ENCODE data around the gene GTF2A2. TPM values are rescaled to one million over a fixed set of nuclear protein-coding genes. Genes with fewer than 3 reads are reported as not detected.

Gene GTF2A2
- total RNA-seq, 5 donors from 2014 or later (not counting 1 experiment from before 2014, with no cell fraction given): 44.1 to 70.6 (median 53.3) TPM

DNA sequence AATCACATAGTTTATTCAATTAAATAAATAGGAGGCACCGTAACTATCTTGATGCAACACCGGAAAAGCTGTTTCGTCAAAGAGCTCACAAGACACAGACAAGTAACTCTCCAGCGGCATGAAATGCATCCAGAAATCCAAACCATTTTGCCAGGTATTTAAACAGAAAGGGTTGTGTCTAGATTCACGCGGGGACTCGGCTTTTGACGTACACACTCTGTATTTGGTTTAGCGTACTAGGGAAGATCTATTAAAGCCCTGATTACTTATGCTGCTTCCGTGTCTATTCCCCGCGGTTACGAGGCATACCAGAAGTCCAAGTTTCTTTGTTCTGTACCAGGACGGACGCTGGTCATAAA lies 31.1 kb upstream of the GTF2A2 start:
- peak overlapping the region; percentile 94 for H3K27ac ChIP-seq (ENCODE audit: low read length)
- H3K27me3 Mint-ChIP-seq: no peaks in the 10 kb centered on the region
- no peaks in the 10 kb centered on the region for H3K9me3 Mint-ChIP-seq
- H3K36me3 ChIP-seq (ENCODE audit: control insufficient read depth in 2 of 2, extremely low read depth in 1 of 2, insufficient read depth in 1 of 2, low read length in 1 of 2): peaks cover 0 to 12% of the 10 kb centered on the region in 2 donors
- peak overlapping the region; percentile 70 to 85 for H3K4me3 ChIP-seq (ENCODE audit: control insufficient read depth in 1 of 2, extremely low read depth in 1 of 2, low read length in 1 of 2)
- ATAC-seq (replicated peaks in 1 of 4) (peak in 1 of 4 experiments; percentile 2), DNase-seq (peak in 17 of 35 experiments; percentile 2 to 72 (median 9))
- H3K9me3 ChIP-seq: no peaks in the 10 kb centered on the region
- H3K36me3 Mint-ChIP-seq: peaks cover 7% of the 10 kb centered on the region
- POLR2A ChIA-PET: interaction anchor here in 1 of 2 donors (0.5 kb wide), 1 partner anchor 17 kb away, joined by 4 read pairs; no protein-coding TSS in a partner anchor
- H3K27me3 ChIP-seq (replicated peaks in 1 of 2; ENCODE audit: control insufficient read depth in 2 of 2, extremely low read depth in 1 of 2, insufficient read depth in 2 of 2, low read length in 1 of 2): no peaks in the 10 kb centered on the region
- WGBS (ENCODE audit: insufficient coverage): 0% methylated on average over 13 of the region's 15 CpGs
- CTCF ChIA-PET: interaction anchor here in 1 of 2 donors (1.5 kb wide), 1 partner anchor 31 kb away, joined by 5 read pairs; the partner anchor contains the start of gene GTF2A2
- peaks cover 20 to 29% of the 10 kb centered on the region in 2 experiments for H3K4me1 ChIP-seq (ENCODE audit: control insufficient read depth in 1 of 2, extremely low read depth in 1 of 2, insufficient read depth in 2 of 2, low read length in 2 of 2)
- H3K4me3 Mint-ChIP-seq: peak overlapping the region; percentile 92 to 98 (median 93)
- H3K27ac Mint-ChIP-seq: peak overlapping the region; percentile 96 to 97
- peaks cover 53 to 61% (median 58%) of the 10 kb centered on the region in 3 donors for H3K4me1 Mint-ChIP-seq

DNA sequence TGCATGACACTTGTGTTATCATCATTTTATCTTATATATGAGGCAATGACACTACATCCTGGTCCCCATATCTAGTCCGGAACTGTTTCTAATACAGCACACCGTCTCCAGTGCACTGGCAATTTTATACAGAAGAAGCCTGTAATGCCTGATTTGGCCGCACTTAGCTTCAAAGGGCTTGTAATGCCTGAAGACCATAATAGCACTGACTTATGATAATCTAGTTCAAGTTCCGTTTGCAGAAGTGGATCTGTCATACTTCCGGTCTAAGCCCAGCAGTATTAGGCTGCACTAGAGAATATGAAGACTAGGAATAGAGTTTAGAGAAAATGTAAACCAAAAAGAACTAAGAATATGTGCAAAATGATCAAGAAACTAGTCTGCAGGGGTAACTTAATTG lies 30.5 kb upstream of the GTF2A2 start:
- Mint-ChIP-seq H3K4me3 (peak overlapping the region; percentile 92 to 98 (median 93)), H3K4me1 (peaks cover 59 to 66% (median 63%) of the 10 kb centered on the region in 3 donors), H3K36me3 (peaks cover 13% of the 10 kb centered on the region), H3K27me3 (no peaks in the 10 kb centered on the region), H3K9me3 (no peaks in the 10 kb centered on the region), H3K27ac (peak overlapping the region; percentile 96 to 97)
- ChIA-PET POLR2A (interaction anchor here in 1 of 2 donors (0.6 kb wide), 1 partner anchor 67 kb away, joined by 6 read pairs; no protein-coding TSS in a partner anchor), CTCF (interaction anchor here in 1 of 2 donors (1.5 kb wide), 1 partner anchor 30 kb away, joined by 5 read pairs; the partner anchor contains the start of gene GTF2A2)
- H3K9me3 ChIP-seq: no peaks in the 10 kb centered on the region
- peaks cover 0 to 12% of the 10 kb centered on the region in 2 donors for H3K36me3 ChIP-seq (ENCODE audit: control insufficient read depth in 2 of 2, extremely low read depth in 1 of 2, insufficient read depth in 1 of 2, low read length in 1 of 2)
- 0% methylated on average over 4 of the region's 5 CpGs for WGBS (ENCODE audit: insufficient coverage)
- ATAC-seq (replicated peaks in 1 of 4): no peak
- peaks cover 20 to 29% of the 10 kb centered on the region in 2 experiments for H3K4me1 ChIP-seq (ENCODE audit: control insufficient read depth in 1 of 2, extremely low read depth in 1 of 2, insufficient read depth in 2 of 2, low read length in 2 of 2)
- H3K27me3 ChIP-seq (replicated peaks in 1 of 2; ENCODE audit: control insufficient read depth in 2 of 2, extremely low read depth in 1 of 2, insufficient read depth in 2 of 2, low read length in 1 of 2): no peaks in the 10 kb centered on the region
- peak in 21 of 35 experiments; percentile 3 to 53 (median 16) for DNase-seq
- H3K27ac ChIP-seq (ENCODE audit: low read length): peak overlapping the region; percentile 94
- H3K4me3 ChIP-seq (ENCODE audit: control insufficient read depth in 1 of 2, extremely low read depth in 1 of 2, low read length in 1 of 2): peak overlapping the region; percentile 70 to 85

DNA sequence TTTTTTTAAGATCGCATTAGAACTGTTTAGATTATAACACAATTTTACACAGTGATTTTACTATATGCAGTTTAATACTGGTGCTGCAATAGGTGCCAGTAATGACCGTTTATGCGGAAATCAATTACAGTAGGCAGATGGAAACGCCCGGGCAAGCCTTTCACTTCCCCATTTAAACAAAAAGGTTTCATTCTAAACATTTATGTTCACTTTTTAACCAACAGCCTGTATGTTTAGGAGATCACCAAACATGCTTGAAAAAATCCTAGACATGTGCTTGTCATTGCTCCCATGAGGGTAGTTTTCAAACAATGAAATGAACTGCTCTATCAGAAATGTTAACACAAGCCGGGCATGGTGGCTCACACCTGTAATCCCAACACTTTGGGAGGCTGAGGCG lies 29.1 kb upstream of the GTF2A2 start:
- ChIA-PET POLR2A (no interaction called here), CTCF (no interaction called here)
- Mint-ChIP-seq H3K4me3 (peak overlapping the region; percentile 34 to 92 (median 46)), H3K27ac (peak overlapping the region; percentile 41 to 51), H3K27me3 (no peaks in the 10 kb centered on the region), H3K4me1 (peaks cover 60 to 67% (median 66%) of the 10 kb centered on the region in 3 donors), H3K36me3 (peaks cover 20% of the 10 kb centered on the region), H3K9me3 (no peaks in the 10 kb centered on the region)
- Histone ChIP-seq H3K4me1 (ENCODE audit: control insufficient read depth in 1 of 2, extremely low read depth in 1 of 2, insufficient read depth in 2 of 2, low read length in 2 of 2) (peaks cover 20 to 29% of the 10 kb centered on the region in 2 experiments), H3K9me3 (no peaks in the 10 kb centered on the region), H3K27ac (ENCODE audit: low read length) (no peak overlapping the region), H3K27me3 (replicated peaks in 1 of 2; ENCODE audit: control insufficient read depth in 2 of 2, extremely low read depth in 1 of 2, insufficient read depth in 2 of 2, low read length in 1 of 2) (no peaks in the 10 kb centered on the region), H3K4me3 (ENCODE audit: control insufficient read depth in 1 of 2, extremely low read depth in 1 of 2, low read length in 1 of 2) (no peak overlapping the region), H3K36me3 (ENCODE audit: control insufficient read depth in 2 of 2, extremely low read depth in 1 of 2, insufficient read depth in 1 of 2, low read length in 1 of 2) (peaks cover 0 to 21% of the 10 kb centered on the region in 2 donors)
- 83% methylated on average over 4 of the region's 7 CpGs for WGBS (ENCODE audit: insufficient coverage)
- no peak for ATAC-seq (replicated peaks in 1 of 4)
- DNase-seq: peak in 1 of 35 experiments; percentile 7

DNA sequence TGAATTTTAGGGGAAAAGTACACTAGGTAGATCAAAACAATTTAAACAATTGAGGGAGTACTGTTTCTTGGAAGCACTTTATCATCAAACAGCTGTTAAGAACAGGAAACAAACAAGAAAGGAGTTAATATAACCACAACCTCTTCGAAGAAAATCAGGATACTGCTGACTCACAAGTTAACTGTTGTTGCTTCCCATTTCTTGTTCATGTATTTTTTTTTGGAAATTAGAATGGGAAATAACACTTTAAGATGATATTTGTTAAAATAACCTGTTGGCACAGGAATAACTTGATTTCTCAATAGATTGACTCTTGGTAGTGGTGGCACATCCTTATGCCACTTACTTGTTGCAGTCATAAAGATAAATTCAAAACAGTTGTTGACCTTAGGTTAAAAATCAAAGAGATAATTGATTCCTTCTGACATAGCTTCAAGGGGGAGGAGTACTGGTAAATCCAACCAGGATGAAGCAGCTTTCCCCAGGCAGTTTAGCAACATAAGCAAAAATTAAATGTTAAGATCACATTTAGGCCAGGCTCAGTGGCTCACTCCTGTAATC lies 28.5 kb upstream of the GTF2A2 start:
- Histone ChIP-seq H3K4me3 (ENCODE audit: control insufficient read depth in 1 of 2, extremely low read depth in 1 of 2, low read length in 1 of 2) (no peak overlapping the region), H3K4me1 (ENCODE audit: control insufficient read depth in 1 of 2, extremely low read depth in 1 of 2, insufficient read depth in 2 of 2, low read length in 2 of 2) (peaks cover 20 to 29% of the 10 kb centered on the region in 2 experiments), H3K36me3 (ENCODE audit: control insufficient read depth in 2 of 2, extremely low read depth in 1 of 2, insufficient read depth in 1 of 2, low read length in 1 of 2) (peaks cover 0 to 27% of the 10 kb centered on the region in 2 donors), H3K27me3 (replicated peaks in 1 of 2; ENCODE audit: control insufficient read depth in 2 of 2, extremely low read depth in 1 of 2, insufficient read depth in 2 of 2, low read length in 1 of 2) (no peaks in the 10 kb centered on the region), H3K27ac (ENCODE audit: low read length) (peak overlapping the region; percentile 14), H3K9me3 (no peaks in the 10 kb centered on the region)
- Mint-ChIP-seq H3K27ac (peak overlapping the region; percentile 41 to 51), H3K36me3 (peaks cover 20% of the 10 kb centered on the region), H3K4me1 (peaks cover 56 to 62% (median 62%) of the 10 kb centered on the region in 3 donors), H3K4me3 (peak overlapping the region; percentile 34 to 92 (median 46)), H3K9me3 (no peaks in the 10 kb centered on the region), H3K27me3 (no peaks in the 10 kb centered on the region)
- ChIA-PET POLR2A (no interaction called here), CTCF (no interaction called here)
- WGBS (ENCODE audit: insufficient coverage): no CpG with 5 or more reads among the region's 1 CpG
- no peak for DNase-seq
- no peak for ATAC-seq (replicated peaks in 1 of 4)

DNA sequence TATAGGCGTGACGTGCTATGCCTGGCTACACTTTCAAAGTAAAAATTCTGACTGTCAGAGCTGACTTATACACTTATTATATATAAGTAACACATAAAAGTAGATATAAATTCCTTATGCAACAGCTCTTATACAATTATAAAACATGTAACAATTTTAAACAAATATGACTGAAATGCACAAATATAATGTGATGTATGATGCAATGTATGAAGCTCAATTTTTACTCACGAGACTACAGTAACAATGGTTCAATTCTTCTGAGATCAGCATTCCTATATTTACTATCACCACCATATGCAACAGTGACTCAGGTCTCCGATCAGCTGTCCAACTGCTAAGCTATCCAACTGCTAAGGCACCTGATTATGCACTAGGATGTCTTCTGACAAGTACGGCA lies 23.6 kb upstream of the GTF2A2 start:
- ATAC-seq (replicated peaks in 1 of 4): no peak
- H3K27ac Mint-ChIP-seq: no peak overlapping the region
- H3K4me3 ChIP-seq (ENCODE audit: control insufficient read depth in 1 of 2, extremely low read depth in 1 of 2, low read length in 1 of 2): no peak overlapping the region
- no peaks in the 10 kb centered on the region for H3K27me3 ChIP-seq (replicated peaks in 1 of 2; ENCODE audit: control insufficient read depth in 2 of 2, extremely low read depth in 1 of 2, insufficient read depth in 2 of 2, low read length in 1 of 2)
- POLR2A ChIA-PET: interaction anchor here (0.6 to 0.8 kb wide), 2 partner anchors 9 to 1617 kb away, joined by 3 to 5 read pairs; partner anchors contain the start of gene BNIP2 (in 1 of the 2)
- CTCF ChIA-PET: interaction anchor here in 1 of 2 donors (0.6 to 1.8 kb wide), 3 partner anchors 10 to 28 kb away, joined by 3 to 6 read pairs (median 3); partner anchors contain the start of gene GTF2A2
- DNase-seq: no peak
- no peaks in the 10 kb centered on the region for H3K9me3 ChIP-seq
- no peak overlapping the region for H3K27ac ChIP-seq (ENCODE audit: low read length)
- WGBS (ENCODE audit: insufficient coverage): 71% methylated on average over 2 of the region's 5 CpGs
- H3K4me1 ChIP-seq (ENCODE audit: control insufficient read depth in 1 of 2, extremely low read depth in 1 of 2, insufficient read depth in 2 of 2, low read length in 2 of 2): peaks cover 5 to 6% of the 10 kb centered on the region in 2 experiments
- H3K36me3 ChIP-seq (ENCODE audit: control insufficient read depth in 2 of 2, extremely low read depth in 1 of 2, insufficient read depth in 1 of 2, low read length in 1 of 2): peaks cover 8 to 70% of the 10 kb centered on the region in 2 donors
- H3K4me1 Mint-ChIP-seq: peaks cover 28 to 36% (median 31%) of the 10 kb centered on the region in 3 donors
- peaks cover 40% of the 10 kb centered on the region for H3K36me3 Mint-ChIP-seq
- no peaks in the 10 kb centered on the region for H3K9me3 Mint-ChIP-seq
- H3K27me3 Mint-ChIP-seq: no peaks in the 10 kb centered on the region
- H3K4me3 Mint-ChIP-seq: no peak overlapping the region

DNA sequence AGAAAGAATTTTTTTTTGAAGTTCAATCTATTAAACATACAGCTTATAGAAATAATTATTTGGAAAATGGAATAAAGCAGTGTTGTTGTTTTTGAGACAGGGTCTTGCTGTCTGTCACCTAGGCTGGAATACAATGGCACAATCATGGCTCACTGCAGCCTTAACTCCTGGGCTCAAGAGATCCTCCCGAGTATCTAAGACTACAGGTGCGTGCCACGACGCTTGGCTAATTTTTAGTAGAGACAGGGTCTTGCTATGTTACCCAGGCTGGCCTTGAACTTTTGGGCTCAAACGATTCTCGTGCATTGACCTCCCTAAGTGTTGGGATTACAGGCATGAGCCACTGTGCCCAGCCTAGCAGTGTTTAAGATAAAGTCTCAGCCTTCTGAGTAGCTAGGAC lies 23.0 kb upstream of the GTF2A2 start:
- ChIA-PET POLR2A (interaction anchor here in 1 of 2 donors (0.6 to 0.8 kb wide), 4 partner anchors 9 to 1321 kb away, joined by 3 to 5 read pairs (median 4); partner anchors contain the start of gene BNIP2), CTCF (interaction anchor here in 1 of 2 donors (1.8 kb wide), 1 partner anchor 10 kb away, joined by 6 read pairs; no protein-coding TSS in a partner anchor)
- no peak overlapping the region for H3K4me3 ChIP-seq (ENCODE audit: control insufficient read depth in 1 of 2, extremely low read depth in 1 of 2, low read length in 1 of 2)
- H3K27me3 ChIP-seq (replicated peaks in 1 of 2; ENCODE audit: control insufficient read depth in 2 of 2, extremely low read depth in 1 of 2, insufficient read depth in 2 of 2, low read length in 1 of 2): no peaks in the 10 kb centered on the region
- Mint-ChIP-seq H3K4me3 (no peak overlapping the region), H3K4me1 (peaks cover 23 to 31% (median 26%) of the 10 kb centered on the region in 3 donors), H3K27me3 (no peaks in the 10 kb centered on the region), H3K9me3 (no peaks in the 10 kb centered on the region), H3K27ac (no peak overlapping the region), H3K36me3 (peaks cover 44% of the 10 kb centered on the region)
- no peak overlapping the region for H3K27ac ChIP-seq (ENCODE audit: low read length)
- no peak for DNase-seq
- H3K4me1 ChIP-seq (ENCODE audit: control insufficient read depth in 1 of 2, extremely low read depth in 1 of 2, insufficient read depth in 2 of 2, low read length in 2 of 2): peaks cover 0 to 4% of the 10 kb centered on the region in 2 experiments
- H3K9me3 ChIP-seq: no peaks in the 10 kb centered on the region
- H3K36me3 ChIP-seq (ENCODE audit: control insufficient read depth in 2 of 2, extremely low read depth in 1 of 2, insufficient read depth in 1 of 2, low read length in 1 of 2): peaks cover 8 to 73% of the 10 kb centered on the region in 2 donors
- WGBS (ENCODE audit: insufficient coverage): 98% methylated on average over 6 of the region's 6 CpGs
- no peak for ATAC-seq (replicated peaks in 1 of 4)

All from T-cell (primary cell).